Thoracic aorta (tissue), 2 donors: Measurements from ENCODE around the gene SETD2. TPM values are rescaled to one million over a fixed set of nuclear protein-coding genes. Genes with fewer than 3 reads are reported as not detected.
A peak's percentile ranks its signal among the peaks of the same experiment; 100 is the strongest.

Source experiments
- ATAC-seq: fragments of 150-250 bp; one replicate; pipeline ENCODE4 v1.8.0; 2017; ENCODE audit warnings: low read depth; ENCODE audit not compliant: insufficient number of reproducible peaks, low FRiP score
- DNase-seq: peaks from one replicate; pipeline ENCODE4 v3.0.0-alpha.2; 2020; ENCODE audit warnings: low spot score
- H3K27ac ChIP-seq, 2 donors: fragments of 200-600 bp; sonication (generic); 1 replicate in 1 of 2; 2 replicates in 1 of 2; pipeline ENCODE4 v1.5.1; 2016; ENCODE audit warnings: mild to moderate bottlenecking in 2 of 2, moderate library complexity in 2 of 2
- H3K27me3 ChIP-seq: fragments of 200-600 bp; sonication (generic); replicated peaks from 2 replicates; pipeline ENCODE4 v1.6.0; 2016; ENCODE audit warnings: mild to moderate bottlenecking; ENCODE audit not compliant: insufficient read depth
- H3K36me3 ChIP-seq: fragments of 200-600 bp; sonication (generic); one replicate; pipeline ENCODE4 v1.5.1; 2016
- H3K4me1 ChIP-seq, 2 donors: fragments of 200-600 bp; sonication (generic); 1 replicate in 1 of 2; 2 replicates in 1 of 2; pipeline versions ENCODE4 v1.5.1 to v1.6.0; 2016; ENCODE audit warnings: low read depth in 2 of 2, mild to moderate bottlenecking in 1 of 2; ENCODE audit not compliant: control insufficient read depth in 1 of 2
- H3K4me3 ChIP-seq: fragments of 200-600 bp; sonication (generic); 2 replicates; pipeline ENCODE4 v1.5.1; 2016; ENCODE audit warnings: mild to moderate bottlenecking
- H3K9me3 ChIP-seq: fragments of 200-600 bp; sonication (generic); 2 replicates; pipeline ENCODE4 v1.5.1; 2016
- CTCF ChIP-seq: fragments of 200-600 bp; sonication (generic); IDR thresholded peaks from one replicate; pipeline ENCODE4 v1.5.1; 2019; ENCODE audit warnings: antibody characterized with exemption
- total RNA-seq, 2 donors: library from RNA; depleted of rRNA; stranded (reverse); fragments of >200 nt; gene quantifications; one replicate each; pipeline versions ENCODE4 v1.1.0 to v1.2.3, GENCODE V29; 2016

SETD2 gene
- total RNA-seq, 2 donors from 2014 or later, result 44.3 to 78.9 TPM

- no peaks in the 10 kb centered on the region for H3K36me3 ChIP-seq
- DNase-seq (no peak), ATAC-seq (no peak)
- no peaks in the 10 kb centered on the region for H3K9me3 ChIP-seq
- H3K27ac ChIP-seq, result no peak overlapping the region
- TF ChIP-seq CTCF, result no peak
- H3K27me3 ChIP-seq, result no peaks in the 10 kb centered on the region
- H3K4me3 ChIP-seq, result no peak overlapping the region
- no peaks in the 10 kb centered on the region for H3K4me1 ChIP-seq
Observed at GRCh38 chr3:47176582-47176981, 12.7 kb upstream of the SETD2 start.

DNA sequence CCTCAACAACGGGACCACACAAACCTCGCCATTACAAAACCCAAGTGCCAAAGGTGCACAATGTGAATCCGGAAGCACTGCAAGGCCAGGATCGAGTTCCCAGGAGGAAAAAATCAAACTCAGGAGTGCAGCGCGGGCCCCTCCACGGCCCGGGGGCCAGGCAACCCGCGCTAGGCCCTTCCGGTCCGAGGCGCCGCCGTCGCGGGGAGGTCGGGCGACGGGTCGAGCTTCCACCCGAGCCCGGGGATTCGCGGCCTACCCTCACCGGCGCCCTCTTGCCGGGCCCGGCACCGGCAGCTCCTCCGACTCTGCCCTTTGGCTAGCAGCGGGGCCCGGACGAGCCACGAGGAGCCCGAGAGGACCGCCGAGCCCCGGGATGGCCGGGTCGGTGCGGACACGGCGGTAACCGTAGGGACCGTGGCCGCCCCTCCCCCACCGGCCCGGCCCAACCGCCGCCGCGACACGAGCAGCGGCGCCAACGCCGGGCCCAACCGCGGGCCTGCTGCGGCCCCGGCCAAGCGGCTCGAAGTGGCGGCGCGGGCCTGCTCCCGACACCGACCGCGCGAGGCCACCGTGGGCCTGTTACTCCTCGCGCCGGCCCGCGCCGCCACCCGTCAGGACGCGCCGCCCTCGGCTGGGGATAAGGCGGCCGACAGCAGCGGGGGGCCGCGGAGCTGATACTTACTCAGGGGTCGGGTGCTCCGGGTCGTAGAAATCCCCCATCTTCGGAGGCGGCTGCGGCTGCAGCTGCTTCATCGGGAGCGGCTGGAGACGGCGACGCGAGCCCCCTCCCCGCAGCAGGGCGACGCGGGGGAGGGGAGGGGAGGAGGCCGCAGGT is 525 bp downstream of the SETD2 start:
- TF ChIP-seq CTCF, result no peak
- H3K27ac ChIP-seq, result peak overlapping the region; percentile 92 to 94
- no peaks in the 10 kb centered on the region for H3K36me3 ChIP-seq
- H3K27me3 ChIP-seq, result no peaks in the 10 kb centered on the region
- peaks cover 35 to 54% of the 10 kb centered on the region in 2 donors for H3K4me1 ChIP-seq
- ATAC-seq, result peak; percentile 24
- no peak for DNase-seq
- no peaks in the 10 kb centered on the region for H3K9me3 ChIP-seq
- peak overlapping the region; percentile 93 for H3K4me3 ChIP-seq

- H3K4me3 ChIP-seq, result peak overlapping the region; percentile 93
Observed at GRCh38 chr3:47162697-47163168, 1.2 kb downstream of the SETD2 start.

DNA sequence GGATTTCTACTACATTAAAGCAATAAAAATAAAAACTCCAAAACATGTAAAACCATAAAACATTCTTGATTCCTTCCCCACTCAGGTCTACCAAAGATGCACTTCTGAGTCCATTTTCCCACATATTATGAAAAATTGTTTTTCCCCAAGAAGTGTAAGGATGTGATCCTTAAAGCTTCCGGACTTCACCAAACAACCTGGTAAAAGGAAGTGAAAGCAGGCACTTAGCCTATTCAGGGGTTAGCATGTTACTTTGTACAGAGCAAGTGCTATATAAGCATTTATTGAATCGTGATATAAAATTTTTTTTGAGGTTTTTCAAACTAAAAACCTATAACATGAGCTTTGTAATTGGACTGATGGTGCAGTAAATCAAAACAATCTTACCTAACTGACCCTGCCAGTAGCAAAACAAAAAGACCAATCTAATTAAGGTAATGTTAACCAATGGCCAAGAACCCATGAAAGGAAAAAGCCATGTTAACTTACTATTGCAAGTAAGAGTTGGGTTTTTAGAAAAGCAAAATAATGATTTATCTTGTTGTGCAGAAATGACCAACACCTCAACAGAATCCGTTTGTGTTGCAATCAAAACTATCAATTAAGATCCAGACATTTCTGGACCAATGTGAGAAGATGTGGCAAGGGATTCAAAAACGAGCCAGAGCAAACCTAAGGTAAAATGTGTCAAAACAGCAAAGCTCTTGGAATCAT is 1.8 kb downstream of the SETD2 start:
- Histone ChIP-seq H3K9me3 (no peaks in the 10 kb centered on the region), H3K27me3 (no peaks in the 10 kb centered on the region), H3K4me3 (peak overlapping the region; percentile 93), H3K36me3 (no peaks in the 10 kb centered on the region), H3K27ac (peak overlapping the region in 1 of 2 donors; percentile 94), H3K4me1 (peaks cover 39 to 63% of the 10 kb centered on the region in 2 donors)
- DNase-seq (no peak), ATAC-seq (no peak)
- TF ChIP-seq CTCF, result no peak

More at GRCh38 chr3:47162697-47163168, 1.2 kb downstream of the SETD2 start:
- peaks cover 39 to 61% of the 10 kb centered on the region in 2 donors for H3K4me1 ChIP-seq
- peak overlapping the region; percentile 92 to 94 for H3K27ac ChIP-seq
- no peak for DNase-seq
- ATAC-seq, result no peak
- H3K36me3 ChIP-seq, result no peaks in the 10 kb centered on the region
- no peaks in the 10 kb centered on the region for H3K27me3 ChIP-seq
- no peaks in the 10 kb centered on the region for H3K9me3 ChIP-seq
- TF ChIP-seq CTCF, result no peak

GRCh38 chr3:47159820-47160219 is 4.1 kb downstream of the SETD2 start:
- H3K4me3 ChIP-seq, result peak overlapping the region; percentile 17
- ATAC-seq, result no peak
- no peak overlapping the region for H3K27ac ChIP-seq

More at GRCh38 chr3:47159820-47160219, 4.1 kb downstream of the SETD2 start:
- TF ChIP-seq CTCF, result no peak
- Histone ChIP-seq H3K36me3 (no peaks in the 10 kb centered on the region), H3K27me3 (no peaks in the 10 kb centered on the region), H3K4me1 (peaks cover 50 to 63% of the 10 kb centered on the region in 2 donors), H3K9me3 (no peaks in the 10 kb centered on the region)
- no peak for DNase-seq
